B cell (primary cell): ENCODE data around the gene FARP1. TPM values are rescaled to one million over a fixed set of nuclear protein-coding genes. Genes with fewer than 3 reads are reported as not detected.

ENCODE experiments used
- ATAC-seq: fragments of 200-7000 bp; cut with Tn5 transposase; one replicate; pipeline ENCODE4 v1.10.0; 2021; ENCODE audit warnings: low read depth, mild to moderate bottlenecking, moderate number of reproducible peaks, moderate library complexity
- CTCF ChIA-PET: fragments of 350-600 bp; sonication (Branson Sonifier 250); formaldehyde crosslinking; loops from one replicate; lab custom pipeline; 2021; ENCODE audit warnings: antibody characterized with exemption, inconsistent platforms; lab: Charles Lee
- POLR2A ChIA-PET: fragments of 350-600 bp; sonication (Branson Sonifier 250); formaldehyde crosslinking; loops from one replicate; lab custom pipeline; 2021; ENCODE audit warnings: antibody characterized with exemption; lab: Charles Lee
- DNase-seq: peaks from one replicate; pipeline ENCODE4 v3.0.0; 2013
- H2AFZ ChIP-seq: 2 replicates; pipeline ENCODE4 v1.6.1; 2012; ENCODE audit warnings: mild to moderate bottlenecking, low read depth, low read length; ENCODE audit not compliant: insufficient read depth, poor library complexity, severe bottlenecking
- H3K27ac ChIP-seq, 2 donors: 1 replicate in 1 of 2; 2 replicates in 1 of 2; pipeline ENCODE4 v1.5.1; 2012 to 2013; ENCODE audit warnings: low read length in 2 of 2, mild to moderate bottlenecking in 2 of 2, moderate library complexity in 1 of 2
- H3K27me3 ChIP-seq, 4 experiments: fragments of 200-600 bp in 1 of 4; sonication (generic) in 1 of 4; replicated peaks in 1 of 4; 1 replicate in 2 of 4; 2 replicates in 2 of 4; pipeline versions ENCODE4 v1.6.1 to v1.7.0; 2013 to 2016; ENCODE audit warnings: low read length in 3 of 4, mild to moderate bottlenecking in 2 of 4, mixed read lengths in 1 of 4, moderate library complexity in 1 of 4; ENCODE audit not compliant: insufficient read depth in 4 of 4, control insufficient read depth in 3 of 4; ENCODE audit errors: control extremely low read depth in 1 of 4
- H3K36me3 ChIP-seq, 2 experiments: replicated peaks in 1 of 2; 1 replicate in 1 of 2; 2 replicates in 1 of 2; pipeline versions ENCODE4 v1.6.1 to v1.7.1; 2013; ENCODE audit warnings: low read length in 1 of 2; ENCODE audit not compliant: insufficient read depth in 2 of 2, control insufficient read depth in 1 of 2; ENCODE audit errors: control extremely low read depth in 1 of 2, extremely low read depth in 1 of 2
- H3K4me1 ChIP-seq, 2 donors: fragments of 200-600 bp in 1 of 2; sonication (generic) in 1 of 2; 1 replicate in 1 of 2; 2 replicates in 1 of 2; pipeline versions ENCODE4 v1.5.1 to v1.6.1; 2013 to 2017; ENCODE audit warnings: low read length in 2 of 2; ENCODE audit not compliant: control insufficient read depth in 2 of 2, insufficient read depth in 2 of 2
- H3K4me2 ChIP-seq: replicated peaks from 2 replicates; pipeline ENCODE3; 2012; ENCODE audit warnings: mild to moderate bottlenecking, low read depth, low read length; ENCODE audit not compliant: poor library complexity, severe bottlenecking
- H3K4me3 ChIP-seq, 5 experiments: fragments of 200-600 bp in 1 of 5; sonication (generic) in 1 of 5; 1 replicate in 3 of 5; 2 replicates in 2 of 5; pipeline versions ENCODE4 v1.5.1 to v1.7.0; 2011 to 2016; ENCODE audit warnings: low read length in 4 of 5, mild to moderate bottlenecking in 4 of 5, low read depth in 2 of 5, control low read depth in 1 of 5, moderate library complexity in 1 of 5; ENCODE audit not compliant: insufficient read depth in 1 of 5; ENCODE audit errors: control extremely low read depth in 1 of 5, extremely low read depth in 1 of 5
- H3K79me2 ChIP-seq: fragments of 200-600 bp; sonication (generic); one replicate; pipeline ENCODE4 v1.6.0; 2016; ENCODE audit warnings: low read length; ENCODE audit not compliant: control insufficient read depth, insufficient read depth
- H3K9ac ChIP-seq: fragments of 200-600 bp; sonication (generic); 2 replicates; pipeline ENCODE4 v1.6.1; 2017; ENCODE audit warnings: mild to moderate bottlenecking, low read length, moderate library complexity
- H3K9me3 ChIP-seq, 3 donors: one replicate each; pipeline versions ENCODE4 v1.6.1 to v1.7.1; 2013; ENCODE audit warnings: low read length in 2 of 3; ENCODE audit not compliant: control insufficient read depth in 2 of 3, insufficient read depth in 1 of 3; ENCODE audit errors: control extremely low read depth in 1 of 3
- H4K20me1 ChIP-seq: 2 replicates; pipeline ENCODE4 v1.6.0; 2012; ENCODE audit warnings: mild to moderate bottlenecking, low read length; ENCODE audit not compliant: insufficient read depth, control insufficient read depth, poor library complexity, severe bottlenecking
- H3K27ac Mint-ChIP-seq: one replicate; pipeline ENCODE4 v1.8.0; 2021; ENCODE audit warnings: mixed read lengths
- H3K27me3 Mint-ChIP-seq: one replicate; pipeline ENCODE4 v1.8.0; 2021; ENCODE audit warnings: mixed read lengths
- H3K4me1 Mint-ChIP-seq: one replicate; pipeline ENCODE4 v1.8.0; 2021; ENCODE audit warnings: mixed read lengths
- H3K4me3 Mint-ChIP-seq: one replicate; pipeline ENCODE4 v1.8.0; 2021; ENCODE audit warnings: mixed read lengths
- H3K9me3 Mint-ChIP-seq: one replicate; pipeline ENCODE4 v1.8.0; 2022; ENCODE audit warnings: mixed read lengths; ENCODE audit not compliant: insufficient read depth
- EZH2 ChIP-seq: IDR thresholded peaks from 2 replicates; pipeline ENCODE4 v1.6.1; 2012; ENCODE audit warnings: borderline replicate concordance, low read depth, mild to moderate bottlenecking, moderate library complexity, low read length; ENCODE audit not compliant: insufficient read depth, poor library complexity, severe bottlenecking
- WGBS: methylation state at CpG from one replicate; pipeline ENCODE4 v1.1.5; 2013; ENCODE audit warnings: missing lambda C conversion rate; ENCODE audit not compliant: insufficient coverage; 5-methylcytosine and 5-hydroxymethylcytosine counted together
- intact Hi-C: fragments of 100-400 bp; cut with micrococcal nuclease; formaldehyde crosslinking; loops from one replicate; pipeline ENCODE4 v1.10.0; 2022
- polyA plus RNA-seq: library from polyadenylated mRNA; depleted of rRNA; stranded (reverse); fragments of >200 nt; gene quantifications from 2 replicates; pipeline ENCODE4 v1.2.3, GENCODE V29; 2012
- total RNA-seq, 2 donors: library from RNA; stranded (reverse); fragments of 120-200 nt in 1 of 2; gene quantifications; 1 replicate in 1 of 2; 2 replicates in 1 of 2; pipeline versions ENCODE4 v1.2.3 to v1.2.4, GENCODE V29; 2013 to 2022
- TF ChIP-seq, protein P1 (sequence below): fragments of 200-600 bp; IDR thresholded peaks from one replicate; pipeline ENCODE4 v1.8.0; 2022; ENCODE audit warnings: antibody characterized with exemption, mild to moderate bottlenecking

FARP1 gene
- total and polyA plus RNA-seq, 2 donors (not counting 1 experiment from before 2014, with no cell fraction given) = 0.15 to 1.5 TPM

DNA sequence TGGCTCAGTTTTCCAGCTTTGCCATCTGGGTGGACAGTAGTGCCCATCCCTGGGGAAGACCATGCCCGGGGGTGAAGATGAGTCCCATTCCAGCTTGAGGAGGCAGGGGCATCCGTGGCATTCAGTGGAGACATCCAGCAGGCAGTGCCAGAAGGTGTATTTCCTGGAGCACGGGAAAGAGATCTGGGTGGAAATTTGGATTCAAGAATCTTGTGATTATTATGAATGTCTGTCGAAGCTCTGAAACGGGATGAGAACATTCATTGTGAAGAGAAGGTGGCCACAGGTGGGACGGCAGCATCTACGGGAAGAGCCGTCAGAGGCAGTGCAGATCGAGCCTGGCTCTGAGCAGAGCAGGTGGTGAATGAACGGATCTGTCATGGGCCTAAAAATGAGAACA is 201.5 kb downstream of the FARP1 start:
- Histone ChIP-seq H3K4me2 (no peak overlapping the region), H3K4me3 (no peak overlapping the region), H3K9ac (no peak overlapping the region), H3K36me3 (no peaks in the 10 kb centered on the region), H3K79me2 (no peaks in the 10 kb centered on the region), H3K9me3 (no peaks in the 10 kb centered on the region), H4K20me1 (no peaks in the 10 kb centered on the region), H3K4me1 (no peaks in the 10 kb centered on the region), H3K27me3 (no peaks in the 10 kb centered on the region), H3K27ac (no peak overlapping the region), H2AFZ (no peak overlapping the region)
- 84% methylated on average over 10 of the region's 10 CpGs for WGBS
- no peak for DNase-seq
- H3K4me1 Mint-ChIP-seq = no peaks in the 10 kb centered on the region
- no peak overlapping the region for H3K27ac Mint-ChIP-seq
- CTCF ChIA-PET = interaction anchor here (1.1 to 1.3 kb wide), 2 partner anchors 11 to 308 kb away, joined by 3 to 4 read pairs; no protein-coding TSS in a partner anchor
- POLR2A ChIA-PET = no interaction called here
- intact Hi-C loops = no loop called here
- no peak for ATAC-seq
- H3K9me3 Mint-ChIP-seq = no peaks in the 10 kb centered on the region
- no peak for TF ChIP-seq EZH2
- TF ChIP-seq, protein P1, sequence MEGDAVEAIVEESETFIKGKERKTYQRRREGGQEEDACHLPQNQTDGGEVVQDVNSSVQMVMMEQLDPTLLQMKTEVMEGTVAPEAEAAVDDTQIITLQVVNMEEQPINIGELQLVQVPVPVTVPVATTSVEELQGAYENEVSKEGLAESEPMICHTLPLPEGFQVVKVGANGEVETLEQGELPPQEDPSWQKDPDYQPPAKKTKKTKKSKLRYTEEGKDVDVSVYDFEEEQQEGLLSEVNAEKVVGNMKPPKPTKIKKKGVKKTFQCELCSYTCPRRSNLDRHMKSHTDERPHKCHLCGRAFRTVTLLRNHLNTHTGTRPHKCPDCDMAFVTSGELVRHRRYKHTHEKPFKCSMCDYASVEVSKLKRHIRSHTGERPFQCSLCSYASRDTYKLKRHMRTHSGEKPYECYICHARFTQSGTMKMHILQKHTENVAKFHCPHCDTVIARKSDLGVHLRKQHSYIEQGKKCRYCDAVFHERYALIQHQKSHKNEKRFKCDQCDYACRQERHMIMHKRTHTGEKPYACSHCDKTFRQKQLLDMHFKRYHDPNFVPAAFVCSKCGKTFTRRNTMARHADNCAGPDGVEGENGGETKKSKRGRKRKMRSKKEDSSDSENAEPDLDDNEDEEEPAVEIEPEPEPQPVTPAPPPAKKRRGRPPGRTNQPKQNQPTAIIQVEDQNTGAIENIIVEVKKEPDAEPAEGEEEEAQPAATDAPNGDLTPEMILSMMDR = no peak
- H3K27me3 Mint-ChIP-seq = peaks cover 13% of the 10 kb centered on the region
- no peak overlapping the region for H3K4me3 Mint-ChIP-seq

- Histone ChIP-seq H3K27me3 (no peaks in the 10 kb centered on the region), H3K4me1 (no peaks in the 10 kb centered on the region), H3K4me3 (no peak overlapping the region), H3K9me3 (no peaks in the 10 kb centered on the region), H3K36me3 (no peaks in the 10 kb centered on the region), H4K20me1 (no peaks in the 10 kb centered on the region), H3K4me2 (no peak overlapping the region), H2AFZ (no peak overlapping the region), H3K9ac (no peak overlapping the region), H3K27ac (no peak overlapping the region), H3K79me2 (no peaks in the 10 kb centered on the region)
- Mint-ChIP-seq H3K4me3 (no peak overlapping the region), H3K4me1 (no peaks in the 10 kb centered on the region), H3K9me3 (no peaks in the 10 kb centered on the region), H3K27ac (no peak overlapping the region), H3K27me3 (peaks cover 14% of the 10 kb centered on the region)
- WGBS = 92% methylated on average over 9 of the region's 12 CpGs
- ATAC-seq = no peak
- ChIA-PET POLR2A (no interaction called here), CTCF (interaction anchor here (0.6 to 1.1 kb wide), 2 partner anchors 307 to 327 kb away, joined by 3 read pairs; no protein-coding TSS in a partner anchor)
- intact Hi-C loops = no loop called here
- TF ChIP-seq EZH2 = no peak
- TF ChIP-seq, protein P1 = no peak
- no peak for DNase-seq
Observed at GRCh38 chr13:98345107-98345935, 202.4 kb downstream of the FARP1 start.
